ENCODE data around the gene PLA2R1. TPM values are rescaled to one million over a fixed set of nuclear protein-coding genes. Genes with fewer than 3 reads are reported as not detected.

Gene PLA2R1
- total and polyA plus RNA-seq, 9 donors = 0.73 to 4.1 (median 1.6) TPM

- H3K27me3 ChIP-seq (ENCODE audit: control insufficient read depth, insufficient read depth, low read length) = peaks cover 16% of the 10 kb centered on the region
- DNase-seq = no peak
- H3K36me3 ChIP-seq (ENCODE audit: control insufficient read depth, insufficient read depth, low read length) = no peaks in the 10 kb centered on the region
- H3K4me3 ChIP-seq (ENCODE audit: low read length) = no peak overlapping the region
- no peak overlapping the region for H3K27ac ChIP-seq (ENCODE audit: low read length)
- H3K9me3 ChIP-seq (replicated peaks; ENCODE audit: control insufficient read depth, low read depth, low read length) = peaks cover 3% of the 10 kb centered on the region
- H3K4me1 ChIP-seq (ENCODE audit: control insufficient read depth, insufficient read depth, low read length) = peaks cover 11% of the 10 kb centered on the region
- WGBS (ENCODE audit: insufficient coverage) = 71% methylated on average over 4 of the region's 4 CpGs
Observed at GRCh38 chr2:160063879-160064612, 1.6 kb upstream of the PLA2R1 start.

- no CpG with 5 or more reads among the region's 5 CpGs for WGBS (ENCODE audit: insufficient coverage)
- Histone ChIP-seq H3K36me3 (ENCODE audit: control insufficient read depth, insufficient read depth, low read length) (no peaks in the 10 kb centered on the region), H3K4me1 (ENCODE audit: control insufficient read depth, insufficient read depth, low read length) (peaks cover 11% of the 10 kb centered on the region), H3K27me3 (ENCODE audit: control insufficient read depth, insufficient read depth, low read length) (peaks cover 16% of the 10 kb centered on the region), H3K27ac (ENCODE audit: low read length) (no peak overlapping the region), H3K9me3 (replicated peaks; ENCODE audit: control insufficient read depth, low read depth, low read length) (no peaks in the 10 kb centered on the region), H3K4me3 (ENCODE audit: low read length) (no peak overlapping the region)
- DNase-seq = no peak
Observed at GRCh38 chr2:160063271-160063670, 856 bp upstream of the PLA2R1 start.

- Histone ChIP-seq H3K9me3 (replicated peaks; ENCODE audit: control insufficient read depth, low read depth, low read length) (no peaks in the 10 kb centered on the region), H3K4me1 (ENCODE audit: control insufficient read depth, insufficient read depth, low read length) (peaks cover 11% of the 10 kb centered on the region), H3K27me3 (ENCODE audit: control insufficient read depth, insufficient read depth, low read length) (peaks cover 16% of the 10 kb centered on the region), H3K4me3 (ENCODE audit: low read length) (peak overlapping the region; percentile 58), H3K27ac (ENCODE audit: low read length) (no peak overlapping the region), H3K36me3 (ENCODE audit: control insufficient read depth, insufficient read depth, low read length) (no peaks in the 10 kb centered on the region)
- no peak for DNase-seq
- 2% methylated on average over 25 of the region's 27 CpGs for WGBS (ENCODE audit: insufficient coverage)
Observed at GRCh38 chr2:160061944-160062291, 497 bp downstream of the PLA2R1 start.

GRCh38 chr2:160061533-160061932, 882 bp downstream of the PLA2R1 start:
- no peak overlapping the region for H3K27ac ChIP-seq (ENCODE audit: low read length)
- peaks cover 11% of the 10 kb centered on the region for H3K4me1 ChIP-seq (ENCODE audit: control insufficient read depth, insufficient read depth, low read length)
- 77% methylated on average over 16 of the region's 18 CpGs for WGBS (ENCODE audit: insufficient coverage)
- H3K27me3 ChIP-seq (ENCODE audit: control insufficient read depth, insufficient read depth, low read length) = peaks cover 16% of the 10 kb centered on the region
- H3K4me3 ChIP-seq (ENCODE audit: low read length) = peak overlapping the region; percentile 58
- no peaks in the 10 kb centered on the region for H3K36me3 ChIP-seq (ENCODE audit: control insufficient read depth, insufficient read depth, low read length)
- no peaks in the 10 kb centered on the region for H3K9me3 ChIP-seq (replicated peaks; ENCODE audit: control insufficient read depth, low read depth, low read length)
- DNase-seq = no peak

GRCh38 chr2:160060297-160060696, 2.1 kb downstream of the PLA2R1 start:
- Histone ChIP-seq H3K4me1 (ENCODE audit: control insufficient read depth, insufficient read depth, low read length) (peaks cover 11% of the 10 kb centered on the region), H3K9me3 (replicated peaks; ENCODE audit: control insufficient read depth, low read depth, low read length) (no peaks in the 10 kb centered on the region), H3K27ac (ENCODE audit: low read length) (no peak overlapping the region), H3K4me3 (ENCODE audit: low read length) (no peak overlapping the region), H3K27me3 (ENCODE audit: control insufficient read depth, insufficient read depth, low read length) (peaks cover 16% of the 10 kb centered on the region), H3K36me3 (ENCODE audit: control insufficient read depth, insufficient read depth, low read length) (no peaks in the 10 kb centered on the region)
- no peak for DNase-seq
- 93% methylated on average over 2 of the region's 2 CpGs for WGBS (ENCODE audit: insufficient coverage)

- Histone ChIP-seq H3K27ac (ENCODE audit: low read length) (no peak overlapping the region), H3K9me3 (replicated peaks; ENCODE audit: control insufficient read depth, low read depth, low read length) (no peaks in the 10 kb centered on the region), H3K4me1 (ENCODE audit: control insufficient read depth, insufficient read depth, low read length) (peaks cover 3% of the 10 kb centered on the region), H3K4me3 (ENCODE audit: low read length) (no peak overlapping the region), H3K27me3 (ENCODE audit: control insufficient read depth, insufficient read depth, low read length) (peaks cover 10% of the 10 kb centered on the region), H3K36me3 (ENCODE audit: control insufficient read depth, insufficient read depth, low read length) (no peaks in the 10 kb centered on the region)
- 45% methylated on average over 2 of the region's 2 CpGs for WGBS (ENCODE audit: insufficient coverage)
- DNase-seq = no peak
Observed at GRCh38 chr2:160057356-160057755, 5.1 kb downstream of the PLA2R1 start.

GRCh38 chr2:160055726-160056108, 6.7 kb downstream of the PLA2R1 start:
- DNase-seq = no peak
- no peaks in the 10 kb centered on the region for H3K27me3 ChIP-seq (ENCODE audit: control insufficient read depth, insufficient read depth, low read length)
- H3K9me3 ChIP-seq (replicated peaks; ENCODE audit: control insufficient read depth, low read depth, low read length) = no peaks in the 10 kb centered on the region
- H3K4me1 ChIP-seq (ENCODE audit: control insufficient read depth, insufficient read depth, low read length) = no peaks in the 10 kb centered on the region
- H3K36me3 ChIP-seq (ENCODE audit: control insufficient read depth, insufficient read depth, low read length) = no peaks in the 10 kb centered on the region
- no peak overlapping the region for H3K27ac ChIP-seq (ENCODE audit: low read length)
- 83% methylated on average over 1 of the region's 7 CpGs for WGBS (ENCODE audit: insufficient coverage)
- no peak overlapping the region for H3K4me3 ChIP-seq (ENCODE audit: low read length)

GRCh38 chr2:160054984-160055725, 7.3 kb downstream of the PLA2R1 start:
- Histone ChIP-seq H3K27me3 (ENCODE audit: control insufficient read depth, insufficient read depth, low read length) (no peaks in the 10 kb centered on the region), H3K27ac (ENCODE audit: low read length) (no peak overlapping the region), H3K9me3 (replicated peaks; ENCODE audit: control insufficient read depth, low read depth, low read length) (no peaks in the 10 kb centered on the region), H3K4me1 (ENCODE audit: control insufficient read depth, insufficient read depth, low read length) (no peaks in the 10 kb centered on the region), H3K4me3 (ENCODE audit: low read length) (no peak overlapping the region), H3K36me3 (ENCODE audit: control insufficient read depth, insufficient read depth, low read length) (no peaks in the 10 kb centered on the region)
- peak; percentile 78 for DNase-seq
- 51% methylated on average over 5 of the region's 7 CpGs for WGBS (ENCODE audit: insufficient coverage)

GRCh38 chr2:160053946-160054345, 8.5 kb downstream of the PLA2R1 start:
- Histone ChIP-seq H3K27me3 (ENCODE audit: control insufficient read depth, insufficient read depth, low read length) (no peaks in the 10 kb centered on the region), H3K4me1 (ENCODE audit: control insufficient read depth, insufficient read depth, low read length) (no peaks in the 10 kb centered on the region), H3K4me3 (ENCODE audit: low read length) (no peak overlapping the region), H3K9me3 (replicated peaks; ENCODE audit: control insufficient read depth, low read depth, low read length) (no peaks in the 10 kb centered on the region), H3K36me3 (ENCODE audit: control insufficient read depth, insufficient read depth, low read length) (no peaks in the 10 kb centered on the region), H3K27ac (ENCODE audit: low read length) (no peak overlapping the region)
- no peak for DNase-seq
- no CpG with 5 or more reads among the region's 2 CpGs for WGBS (ENCODE audit: insufficient coverage)

- H3K4me1 ChIP-seq (ENCODE audit: control insufficient read depth, insufficient read depth, low read length) = no peaks in the 10 kb centered on the region
- no peaks in the 10 kb centered on the region for H3K27me3 ChIP-seq (ENCODE audit: control insufficient read depth, insufficient read depth, low read length)
- WGBS (ENCODE audit: insufficient coverage) = no CpG with 5 or more reads among the region's 2 CpGs
- no peaks in the 10 kb centered on the region for H3K36me3 ChIP-seq (ENCODE audit: control insufficient read depth, insufficient read depth, low read length)
- H3K27ac ChIP-seq (ENCODE audit: low read length) = no peak overlapping the region
- no peak for DNase-seq
- H3K9me3 ChIP-seq (replicated peaks; ENCODE audit: control insufficient read depth, low read depth, low read length) = no peaks in the 10 kb centered on the region
- H3K4me3 ChIP-seq (ENCODE audit: low read length) = no peak overlapping the region
Observed at GRCh38 chr2:160052531-160052930, 9.9 kb downstream of the PLA2R1 start.

Measured in muscle of leg (tissue), 11 donors.